Peyer's patch (tissue), 4 donors: ENCODE data around the gene PIP4P1. TPM values are rescaled to one million over a fixed set of nuclear protein-coding genes. Genes with fewer than 3 reads are reported as not detected.

ENCODE experiments used
- DNase-seq, 3 donors: peaks; one replicate each; pipeline ENCODE4 v3.0.0-alpha.2; 2017 to 2019
- H3K27ac ChIP-seq, 4 donors: fragments of 200-600 bp; sonication (generic); one replicate each; pipeline ENCODE4 v1.5.1; 2016 to 2019
- H3K27me3 ChIP-seq, 2 donors: fragments of 200-600 bp; sonication (generic); one replicate each; pipeline ENCODE4 v1.5.1; 2019
- H3K36me3 ChIP-seq, 3 donors: fragments of 200-600 bp; sonication (generic); one replicate each; pipeline ENCODE4 v1.5.1; 2016 to 2019
- H3K4me1 ChIP-seq, 4 donors: fragments of 200-600 bp; sonication (generic); one replicate each; pipeline ENCODE4 v1.5.1; 2016 to 2019
- H3K4me3 ChIP-seq, 4 donors: fragments of 200-600 bp; sonication (generic); 1 replicate in 3 of 4; 2 replicates in 1 of 4; pipeline ENCODE4 v1.5.1; 2016 to 2019; ENCODE audit warnings: mild to moderate bottlenecking in 1 of 4
- H3K9me3 ChIP-seq, 4 donors: fragments of 200-600 bp; sonication (generic); one replicate each; pipeline ENCODE4 v1.5.1; 2016 to 2019; ENCODE audit warnings: mild to moderate bottlenecking in 1 of 4
- CTCF ChIP-seq, 6 experiments: fragments of 450-650 bp in 4 of 6; fragments of 200-600 bp in 2 of 6; sonication (generic) in 1 of 6; IDR thresholded peaks; one replicate each; pipeline ENCODE4 v1.5.1; 2017 to 2019; ENCODE audit warnings: antibody characterized with exemption in 6 of 6, mild to moderate bottlenecking in 3 of 6, moderate library complexity in 1 of 6
- POLR2A ChIP-seq, 2 donors: fragments of 450-650 bp; IDR thresholded peaks; one replicate each; pipeline ENCODE4 v1.5.1; 2017; ENCODE audit warnings: antibody characterized with exemption in 2 of 2, mild to moderate bottlenecking in 2 of 2, moderate library complexity in 2 of 2
- total RNA-seq, 4 donors: library from RNA; depleted of rRNA; stranded (reverse); fragments of >200 nt; gene quantifications; one replicate each; pipeline ENCODE4 v1.1.0, GENCODE V29; 2016

The PIP4P1 gene
- total RNA-seq, 4 donors from 2014 or later = 22.3 to 60.9 (median 31.1) TPM

- Histone ChIP-seq H3K4me3 (no peak overlapping the region), H3K9me3 (no peaks in the 10 kb centered on the region), H3K4me1 (no peaks in the 10 kb centered on the region), H3K27me3 (no peaks in the 10 kb centered on the region), H3K36me3 (no peaks in the 10 kb centered on the region), H3K27ac (no peak overlapping the region)
- no peak for TF ChIP-seq CTCF (IDR thresholded peaks at IDR 0.05)
- TF ChIP-seq POLR2A (IDR thresholded peaks at IDR 0.05) = no peak
- no peak for DNase-seq
These were observed 24.7 kb upstream of the PIP4P1 start for GRCh38 chr14:20485900-20486299.

- Histone ChIP-seq H3K4me1 (peaks cover 0 to 9% (median 2%) of the 10 kb centered on the region in 4 donors), H3K9me3 (no peaks in the 10 kb centered on the region), H3K36me3 (peaks cover 0 to 4% (median 0%) of the 10 kb centered on the region in 3 donors), H3K27me3 (no peaks in the 10 kb centered on the region), H3K27ac (no peak overlapping the region), H3K4me3 (no peak overlapping the region)
- no peak for TF ChIP-seq POLR2A (IDR thresholded peaks at IDR 0.05)
- TF ChIP-seq CTCF (IDR thresholded peaks at IDR 0.05) = no peak
- no peak for DNase-seq
These were observed 21.1 kb upstream of the PIP4P1 start for GRCh38 chr14:20482382-20482781.

- no peaks in the 10 kb centered on the region for H3K27me3 ChIP-seq
- H3K4me3 ChIP-seq = no peak overlapping the region
- no peak overlapping the region for H3K27ac ChIP-seq
- no peaks in the 10 kb centered on the region for H3K9me3 ChIP-seq
- H3K4me1 ChIP-seq = peaks cover 0 to 19% (median 9%) of the 10 kb centered on the region in 4 donors
- no peak for DNase-seq
- H3K36me3 ChIP-seq = peaks cover 0 to 38% (median 0%) of the 10 kb centered on the region in 3 donors
- TF ChIP-seq CTCF (IDR thresholded peaks at IDR 0.05) (no peak), POLR2A (IDR thresholded peaks at IDR 0.05) (no peak)
These were observed 17.7 kb upstream of the PIP4P1 start for GRCh38 chr14:20478894-20479293.

GRCh38 chr14:20477211-20477876 is 16.1 kb upstream of the PIP4P1 start:
- Histone ChIP-seq H3K27ac (peak overlapping the region; percentile 11 to 75 (median 45)), H3K4me1 (peaks cover 0 to 19% (median 9%) of the 10 kb centered on the region in 4 donors), H3K27me3 (no peaks in the 10 kb centered on the region), H3K9me3 (no peaks in the 10 kb centered on the region), H3K4me3 (no peak overlapping the region), H3K36me3 (peaks cover 0 to 54% (median 0%) of the 10 kb centered on the region in 3 donors)
- TF ChIP-seq POLR2A (IDR thresholded peaks at IDR 0.05) (no peak), CTCF (IDR thresholded peaks at IDR 0.05) (no peak)
- DNase-seq = peak in 1 of 3 donors; percentile 37

GRCh38 chr14:20476776-20477175 is 15.5 kb upstream of the PIP4P1 start:
- Histone ChIP-seq H3K27ac (peak overlapping the region; percentile 11 to 75 (median 30)), H3K9me3 (no peaks in the 10 kb centered on the region), H3K4me3 (no peak overlapping the region), H3K36me3 (peaks cover 0 to 54% (median 0%) of the 10 kb centered on the region in 3 donors), H3K27me3 (no peaks in the 10 kb centered on the region), H3K4me1 (peaks cover 0 to 20% (median 11%) of the 10 kb centered on the region in 4 donors)
- no peak for DNase-seq
- TF ChIP-seq CTCF (IDR thresholded peaks at IDR 0.05) (no peak), POLR2A (IDR thresholded peaks at IDR 0.05) (no peak)
